Hippocampal formation (tissue), 2 donors: ENCODE data around the gene NDRG3.
A peak's percentile ranks its signal among the peaks of the same experiment; 100 is the strongest.

Experiments used
- DNase-seq, 2 donors: peaks; one replicate each; lab custom pipeline; 2025; lab: John Stamatoyannopoulos, UW

Gene NDRG3

GRCh38 chr20:36606158-36607066 lies 139.5 kb downstream of the NDRG3 start:
- DNase-seq = no peak

GRCh38 chr20:36605399-36606157 lies 140.3 kb downstream of the NDRG3 start, which contains the start of gene RAB5IF:
Gene RAB5IF (plus strand): TSS chr20:36605779. CDS start chr20:36605952, 173 bp downstream.
- DNase-seq = peak; percentile 96 to 97

GRCh38 chr20:36604952-36605398 lies 140.9 kb downstream of the NDRG3 start:
- no peak for DNase-seq
